SK-N-SH (cell line): ENCODE results near the gene KIFAP3. TPM values are rescaled to one million over a fixed set of nuclear protein-coding genes. Genes with fewer than 3 reads are reported as not detected.

Experiments
- CTCF ChIA-PET: fragments of 300-600, 350-600 bp; formaldehyde crosslinking; extraction: SDS; loops from one replicate; lab custom pipeline; 2021; lab: Yijun Ruan, JAX
- POLR2A ChIA-PET: fragments of 350-600 bp; sonication (Branson Sonifier 250); formaldehyde crosslinking; extraction: SDS; loops from one replicate; lab custom pipeline; 2020; ENCODE audit warnings: antibody characterized with exemption, inconsistent platforms; lab: Yijun Ruan, JAX
- DNase-seq: peaks from one replicate; pipeline ENCODE4 v3.0.0; 2012
- H2AFZ ChIP-seq: fragments of 200-600 bp; sonication (generic); 2 replicates; pipeline ENCODE4 v1.8.1; 2016; ENCODE audit warnings: antibody characterized with exemption, mild to moderate bottlenecking, low read depth
- H3F3A ChIP-seq: fragments of 200-600 bp; sonication (generic); replicated peaks from 2 replicates; pipeline ENCODE3; 2016; ENCODE audit warnings: antibody characterized with exemption, mild to moderate bottlenecking; ENCODE audit not compliant: insufficient read depth
- H3K27ac ChIP-seq, 2 experiments: fragments of 200-500 bp in 1 of 2; fragments of 200-600 bp in 1 of 2; sonication (Bioruptor generic) in 1 of 2; sonication (generic), shearing (Covaris generic) in 1 of 2; 2 replicates each; pipeline versions ENCODE4 v1.5.1 to v1.6.1; 2014 to 2016; ENCODE audit warnings: low read depth in 2 of 2, inconsistent platforms in 1 of 2, low read length in 1 of 2, mild to moderate bottlenecking in 1 of 2, mixed read lengths in 1 of 2
- H3K27me3 ChIP-seq: fragments of 200-600 bp; sonication (generic), shearing (Covaris generic); 2 replicates; pipeline ENCODE4 v1.6.1; 2016; ENCODE audit warnings: mixed run types; ENCODE audit not compliant: insufficient read depth
- H3K36me3 ChIP-seq, 2 experiments: fragments of 200-500 bp in 1 of 2; fragments of 200-600 bp in 1 of 2; sonication (Bioruptor generic) in 1 of 2; sonication (generic) in 1 of 2; replicated peaks in 1 of 2; 2 replicates each; pipeline versions ENCODE3 to v1.5.1; 2014 to 2016; ENCODE audit warnings: low read length in 1 of 2, mild to moderate bottlenecking in 1 of 2; ENCODE audit not compliant: insufficient read depth in 2 of 2, control insufficient read depth in 1 of 2
- H3K4me1 ChIP-seq, 2 experiments: fragments of 200-500 bp in 1 of 2; fragments of 200-600 bp in 1 of 2; sonication (Bioruptor generic) in 1 of 2; sonication (generic), shearing (Covaris generic) in 1 of 2; 2 replicates each; pipeline versions ENCODE4 v1.5.1 to v1.6.1; 2014 to 2016; ENCODE audit warnings: low read depth in 1 of 2, low read length in 1 of 2, mixed run types in 1 of 2; ENCODE audit not compliant: insufficient read depth in 2 of 2, control insufficient read depth in 1 of 2
- H3K4me2 ChIP-seq: fragments of 200-600 bp; sonication (generic), shearing (Covaris generic); 2 replicates; pipeline ENCODE4 v1.6.1; 2017; ENCODE audit warnings: mixed run types
- H3K4me3 ChIP-seq, 2 experiments: fragments of 200-500 bp in 1 of 2; fragments of 200-600 bp in 1 of 2; sonication (Bioruptor generic) in 1 of 2; sonication (generic), shearing (Covaris generic) in 1 of 2; 2 replicates each; pipeline versions ENCODE4 v1.5.1 to v1.8.1; 2014 to 2016; ENCODE audit warnings: low read depth in 2 of 2, inconsistent platforms in 1 of 2, low read length in 1 of 2, mild to moderate bottlenecking in 1 of 2, mixed read lengths in 1 of 2, moderate library complexity in 1 of 2
- H3K79me2 ChIP-seq: fragments of 200-600 bp; sonication (generic); 2 replicates; pipeline ENCODE4 v1.8.1; 2017; ENCODE audit warnings: mild to moderate bottlenecking; ENCODE audit not compliant: insufficient read depth
- H3K9ac ChIP-seq: fragments of 200-600 bp; sonication (generic); 2 replicates; pipeline ENCODE4 v1.6.1; 2017; ENCODE audit warnings: mixed run types
- H3K9me2 ChIP-seq: fragments of 200-600 bp; sonication (generic); 2 replicates; pipeline ENCODE4 v1.6.1; 2017; ENCODE audit warnings: mixed run types
- H3K9me3 ChIP-seq: fragments of 200-600 bp; sonication (generic); 2 replicates; pipeline ENCODE4 v1.6.1; 2017; ENCODE audit warnings: mixed run types, mild to moderate bottlenecking, moderate library complexity
- H4K20me1 ChIP-seq: fragments of 200-600 bp; sonication (generic); 2 replicates; pipeline ENCODE4 v1.6.1; 2017; ENCODE audit warnings: mild to moderate bottlenecking, mixed run types; ENCODE audit not compliant: insufficient read depth
- ELF1 ChIP-seq: IDR thresholded peaks from 2 replicates; pipeline ENCODE4 v1.4.0; 2012
- FOXJ3 ChIP-seq: sonication (generic); formaldehyde crosslinking; IDR thresholded peaks from 2 replicates; pipeline ENCODE4 v1.5.1; 2020; ENCODE audit warnings: mild to moderate bottlenecking, missing genetic modification reagents
- GABPA ChIP-seq: IDR thresholded peaks from 2 replicates; pipeline ENCODE4 v1.4.0; 2012; ENCODE audit warnings: low read depth, mild to moderate bottlenecking
- GATA2 ChIP-seq: sonication (generic); formaldehyde crosslinking; IDR thresholded peaks from 2 replicates; pipeline ENCODE4 v1.5.0; 2020; ENCODE audit warnings: mild to moderate bottlenecking, missing genetic modification reagents
- IRF3 ChIP-seq: fragments of 150-350 bp; IDR thresholded peaks from 2 replicates; pipeline ENCODE4 v1.6.1; 2016; ENCODE audit warnings: mild to moderate bottlenecking, low read depth, low read length
- MEF2A ChIP-seq: IDR thresholded peaks from 2 replicates; pipeline ENCODE4 v1.4.0; 2012; ENCODE audit warnings: low read depth, borderline replicate concordance
- NFIC ChIP-seq: IDR thresholded peaks from 2 replicates; pipeline ENCODE4 v1.4.0; 2012; ENCODE audit warnings: borderline replicate concordance
- PBX3 ChIP-seq: IDR thresholded peaks from 2 replicates; pipeline ENCODE4; 2012
- POLR2AphosphoS5 ChIP-seq: IDR thresholded peaks from 2 replicates; pipeline ENCODE4 v1.6.1; 2012; ENCODE audit warnings: low read depth, low read length
- RAD21 ChIP-seq: IDR thresholded peaks from 2 replicates; pipeline ENCODE4 v1.6.1; 2012; ENCODE audit warnings: mild to moderate bottlenecking, low read length
- RCOR1 ChIP-seq: fragments of 150-350 bp; IDR thresholded peaks from 2 replicates; pipeline ENCODE4 v1.6.1; 2017; ENCODE audit warnings: antibody characterized with exemption, low read length
- RFX5 ChIP-seq: IDR thresholded peaks from 2 replicates; pipeline ENCODE4 v1.6.1; 2012; ENCODE audit warnings: mild to moderate bottlenecking, improper control_type of control experiment, low read length
- SMC3 ChIP-seq: IDR thresholded peaks from 2 replicates; pipeline ENCODE4 v1.6.1; 2012; ENCODE audit warnings: low read depth, low read length, improper control_type of control experiment
- TCF12 ChIP-seq: IDR thresholded peaks from 2 replicates; pipeline ENCODE4 v1.4.0; 2012
- YY1 ChIP-seq: IDR thresholded peaks from 2 replicates; pipeline ENCODE4 v1.4.0; 2012; ENCODE audit warnings: low read depth, mild to moderate bottlenecking
- ZBTB33 ChIP-seq: IDR thresholded peaks from 2 replicates; pipeline ENCODE4 v1.4.0; 2012; ENCODE audit warnings: low read depth, borderline replicate concordance
- WGBS: methylation state at CpG from one replicate; pipeline ENCODE4 v1.1.6; 2017; ENCODE audit warnings: low lambda C conversion rate; 5-methylcytosine and 5-hydroxymethylcytosine counted together
- polyA plus RNA-seq, 3 experiments: library from polyadenylated mRNA; depleted of rRNA; stranded (reverse); fragments of >200 nt; gene quantifications; 2 replicates each; pipeline ENCODE4 v1.2.3, GENCODE V29; 2012

KIFAP3 gene
- polyA plus RNA-seq, 1 of the 3 experiments (the other 2 are of a cell fraction): 10.7 TPM

- Histone ChIP-seq H3K27me3 (no peaks in the 10 kb centered on the region), H3K4me2 (no peak overlapping the region), H3K36me3 (no peaks in the 10 kb centered on the region), H3K27ac (no peak overlapping the region), H3K9ac (no peak overlapping the region), H2AFZ (no peak overlapping the region), H3K4me3 (no peak overlapping the region), H3F3A (no peaks in the 10 kb centered on the region), H4K20me1 (no peaks in the 10 kb centered on the region), H3K4me1 (no peaks in the 10 kb centered on the region), H3K79me2 (no peaks in the 10 kb centered on the region), H3K9me3 (no peaks in the 10 kb centered on the region), H3K9me2 (no peaks in the 10 kb centered on the region)
- ChIA-PET CTCF (no interaction called here), POLR2A (no interaction called here)
- no peak for DNase-seq
- no peak for TF ChIP-seq MEF2A
- TF ChIP-seq RFX5: no peak
- no peak for TF ChIP-seq GABPA
- TF ChIP-seq ELF1: no peak
- no peak for TF ChIP-seq PBX3
- TF ChIP-seq GATA2 (CRISPR knock-in tag): no peak
- no peak for TF ChIP-seq ZBTB33
- no peak for TF ChIP-seq FOXJ3
- TF ChIP-seq RCOR1: no peak
- TF ChIP-seq POLR2AphosphoS5: no peak
- no peak for TF ChIP-seq TCF12
- no peak for TF ChIP-seq IRF3
- TF ChIP-seq SMC3: no peak
- no peak for TF ChIP-seq NFIC
- no peak for TF ChIP-seq RAD21
- 70% methylated on average over 5 of the region's 5 CpGs for WGBS
These were observed 171.7 kb downstream of the KIFAP3 start for GRCh38 chr1:169902751-169903150.

- H3K9me2 ChIP-seq: no peaks in the 10 kb centered on the region
- no peak overlapping the region for H2AFZ ChIP-seq
- CTCF ChIA-PET: no interaction called here
- H3K9me3 ChIP-seq: no peaks in the 10 kb centered on the region
- no peaks in the 10 kb centered on the region for H3F3A ChIP-seq
- no peak overlapping the region for H3K4me2 ChIP-seq
- POLR2A ChIA-PET: no interaction called here
- H3K27me3 ChIP-seq: no peaks in the 10 kb centered on the region
- H3K79me2 ChIP-seq: no peaks in the 10 kb centered on the region
- H3K9ac ChIP-seq: no peak overlapping the region
- H3K36me3 ChIP-seq: no peaks in the 10 kb centered on the region
- no peak overlapping the region for H3K4me3 ChIP-seq
- no peak for DNase-seq
- H3K27ac ChIP-seq: no peak overlapping the region
- no peak for TF ChIP-seq YY1
- no peaks in the 10 kb centered on the region for H3K4me1 ChIP-seq
- no peaks in the 10 kb centered on the region for H4K20me1 ChIP-seq
These were observed 173.4 kb downstream of the KIFAP3 start for GRCh38 chr1:169901115-169901514.
